ENCODE results near the gene ECE1. TPM values are rescaled to one million over a fixed set of nuclear protein-coding genes. Genes with fewer than 3 reads are reported as not detected.

ECE1 gene
- total and polyA plus RNA-seq, 2 of the 13 experiments (the other 11 are each of a cell fraction or from before 2014, with no cell fraction given), result 13.5 to 21.2 TPM

GRCh38 chr1:21338573-21339355, 48.5 kb upstream of the ECE1 start (continued):
- no peak for TF ChIP-seq LRRFIP1 (CRISPR knock-in tag; conservative IDR thresholded peaks at IDR 0.05)
- 0 out of 2 replicates have a peak, but pooled peaks have one; percentile 39 for TF ChIP-seq AKAP8 (CRISPR knock-in tag; IDR thresholded peaks at IDR 0.05)
- TF ChIP-seq ZNF282 (IDR thresholded peaks at IDR 0.05; ENCODE audit: partially characterized antibody), result no peak
- peak; percentile 88 for TF ChIP-seq SALL1 (CRISPR knock-in tag; IDR thresholded peaks at IDR 0.05)
- TF ChIP-seq, protein P1, sequence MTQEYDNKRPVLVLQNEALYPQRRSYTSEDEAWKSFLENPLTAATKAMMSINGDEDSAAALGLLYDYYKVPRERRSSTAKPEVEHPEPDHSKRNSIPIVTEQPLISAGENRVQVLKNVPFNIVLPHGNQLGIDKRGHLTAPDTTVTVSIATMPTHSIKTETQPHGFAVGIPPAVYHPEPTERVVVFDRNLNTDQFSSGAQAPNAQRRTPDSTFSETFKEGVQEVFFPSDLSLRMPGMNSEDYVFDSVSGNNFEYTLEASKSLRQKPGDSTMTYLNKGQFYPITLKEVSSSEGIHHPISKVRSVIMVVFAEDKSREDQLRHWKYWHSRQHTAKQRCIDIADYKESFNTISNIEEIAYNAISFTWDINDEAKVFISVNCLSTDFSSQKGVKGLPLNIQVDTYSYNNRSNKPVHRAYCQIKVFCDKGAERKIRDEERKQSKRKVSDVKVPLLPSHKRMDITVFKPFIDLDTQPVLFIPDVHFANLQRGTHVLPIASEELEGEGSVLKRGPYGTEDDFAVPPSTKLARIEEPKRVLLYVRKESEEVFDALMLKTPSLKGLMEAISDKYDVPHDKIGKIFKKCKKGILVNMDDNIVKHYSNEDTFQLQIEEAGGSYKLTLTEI (CRISPR knock-in tag; conservative IDR thresholded peaks at IDR 0.05), result no peak
- no peak for TF ChIP-seq ATF4 (CRISPR knock-in tag; IDR thresholded peaks at IDR 0.05)
- TF ChIP-seq, protein P2, sequence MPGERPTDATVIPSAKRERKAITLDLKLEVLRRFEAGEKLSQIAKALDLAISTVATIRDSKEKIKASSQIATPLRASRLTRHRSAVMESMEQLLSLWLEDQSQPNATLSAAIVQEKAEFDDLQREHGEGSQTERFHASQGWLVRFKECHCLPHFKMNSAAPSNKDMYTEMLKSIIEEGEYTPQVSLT (CRISPR knock-in tag; IDR thresholded peaks at IDR 0.05; ENCODE audit: borderline replicate concordance, low read depth), result no peak
- TF ChIP-seq SMAD1 (CRISPR knock-in tag; IDR thresholded peaks at IDR 0.05; ENCODE audit: borderline replicate concordance, low read depth), result no peak
- TF ChIP-seq HMG20B (CRISPR knock-in tag; conservative IDR thresholded peaks at IDR 0.05), result peak; percentile 80
- TF ChIP-seq ETV5 (CRISPR knock-in tag; IDR thresholded peaks at IDR 0.05; ENCODE audit: borderline replicate concordance), result peak; percentile 62
- TF ChIP-seq IRX3 (CRISPR knock-in tag; IDR thresholded peaks at IDR 0.05; ENCODE audit: borderline replicate concordance, low read depth), result 0 out of 2 replicates have a peak, but pooled peaks have one; percentile 49
- TF ChIP-seq, protein P3, sequence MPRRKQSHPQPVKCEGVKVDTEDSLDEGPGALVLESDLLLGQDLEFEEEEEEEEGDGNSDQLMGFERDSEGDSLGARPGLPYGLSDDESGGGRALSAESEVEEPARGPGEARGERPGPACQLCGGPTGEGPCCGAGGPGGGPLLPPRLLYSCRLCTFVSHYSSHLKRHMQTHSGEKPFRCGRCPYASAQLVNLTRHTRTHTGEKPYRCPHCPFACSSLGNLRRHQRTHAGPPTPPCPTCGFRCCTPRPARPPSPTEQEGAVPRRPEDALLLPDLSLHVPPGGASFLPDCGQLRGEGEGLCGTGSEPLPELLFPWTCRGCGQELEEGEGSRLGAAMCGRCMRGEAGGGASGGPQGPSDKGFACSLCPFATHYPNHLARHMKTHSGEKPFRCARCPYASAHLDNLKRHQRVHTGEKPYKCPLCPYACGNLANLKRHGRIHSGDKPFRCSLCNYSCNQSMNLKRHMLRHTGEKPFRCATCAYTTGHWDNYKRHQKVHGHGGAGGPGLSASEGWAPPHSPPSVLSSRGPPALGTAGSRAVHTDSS (CRISPR knock-in tag; conservative IDR thresholded peaks at IDR 0.05), result no peak
- TF ChIP-seq CENPT (CRISPR knock-in tag; IDR thresholded peaks at IDR 0.05; ENCODE audit: low read depth), result peak; percentile 49; the same call in 1 of the 2 replicates
- TF ChIP-seq, protein P4, sequence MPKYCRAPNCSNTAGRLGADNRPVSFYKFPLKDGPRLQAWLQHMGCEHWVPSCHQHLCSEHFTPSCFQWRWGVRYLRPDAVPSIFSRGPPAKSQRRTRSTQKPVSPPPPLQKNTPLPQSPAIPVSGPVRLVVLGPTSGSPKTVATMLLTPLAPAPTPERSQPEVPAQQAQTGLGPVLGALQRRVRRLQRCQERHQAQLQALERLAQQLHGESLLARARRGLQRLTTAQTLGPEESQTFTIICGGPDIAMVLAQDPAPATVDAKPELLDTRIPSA (CRISPR knock-in tag; IDR thresholded peaks at IDR 0.05; ENCODE audit: borderline replicate concordance), result no peak
- TF ChIP-seq NCOA5 (CRISPR knock-in tag; IDR thresholded peaks at IDR 0.05), result no peak
- no peak for TF ChIP-seq ZNF776 (CRISPR knock-in tag; IDR thresholded peaks at IDR 0.05)
- peak; percentile 97 for TF ChIP-seq SP5 (CRISPR knock-in tag; IDR thresholded peaks at IDR 0.05; ENCODE audit: borderline replicate concordance, low read depth)
- TF ChIP-seq GTF3A (CRISPR knock-in tag; conservative IDR thresholded peaks at IDR 0.05), result no peak
- TF ChIP-seq ZNF414 (CRISPR knock-in tag; IDR thresholded peaks at IDR 0.05), result peak; percentile 67
- no peak for TF ChIP-seq NFATC3 (CRISPR knock-in tag; IDR thresholded peaks at IDR 0.05)

Measured in HepG2 (cell line).